Neural progenitor cell (in vitro differentiated cells): ENCODE measurements around the gene CCR7. TPM values are rescaled to one million over a fixed set of nuclear protein-coding genes. Genes with fewer than 3 reads are reported as not detected.

Source experiments
- DNase-seq: peaks from one replicate; pipeline ENCODE4 v3.0.0-alpha.2; 2016; ENCODE audit warnings: low spot score
- H2AFZ ChIP-seq: fragments of 200-600 bp; sonication (generic); replicated peaks from 2 replicates; pipeline ENCODE4 v1.6.1; 2016; ENCODE audit warnings: antibody characterized with exemption
- H3F3A ChIP-seq: fragments of 200-600 bp; sonication (generic); 2 replicates; pipeline ENCODE4 v1.6.1; 2016; ENCODE audit warnings: antibody characterized with exemption, low read depth
- H3K27ac ChIP-seq: fragments of 200-600 bp; sonication (generic); 2 replicates; pipeline ENCODE4 v1.5.1; 2016; ENCODE audit warnings: mild to moderate bottlenecking
- H3K27me3 ChIP-seq: fragments of 200-600 bp; sonication (generic); 2 replicates; pipeline ENCODE4 v1.6.1; 2016; ENCODE audit warnings: mild to moderate bottlenecking, moderate library complexity
- H3K36me3 ChIP-seq: fragments of 200-600 bp; sonication (generic); 2 replicates; pipeline ENCODE4 v1.5.1; 2016
- H3K4me1 ChIP-seq: fragments of 200-600 bp; sonication (generic); 2 replicates; pipeline ENCODE4 v1.6.1; 2016; ENCODE audit warnings: mixed run types
- H3K4me2 ChIP-seq: fragments of 200-600 bp; sonication (generic); 2 replicates; pipeline ENCODE4 v1.6.1; 2016
- H3K4me3 ChIP-seq: fragments of 200-600 bp; sonication (generic); 2 replicates; pipeline ENCODE4 v1.5.1; 2016
- H3K79me2 ChIP-seq: fragments of 200-600 bp; sonication (generic); 2 replicates; pipeline ENCODE4 v1.6.1; 2016; ENCODE audit warnings: low read depth
- H3K9ac ChIP-seq: fragments of 200-600 bp; sonication (generic); 2 replicates; pipeline ENCODE4 v1.6.1; 2016
- H3K9me3 ChIP-seq: fragments of 200-600 bp; sonication (generic); 2 replicates; pipeline ENCODE4 v1.5.1; 2016; ENCODE audit warnings: low read depth
- H4K20me1 ChIP-seq: fragments of 200-600 bp; sonication (generic); 2 replicates; pipeline ENCODE4 v1.6.1; 2016; ENCODE audit warnings: low read depth
- H3K27ac Mint-ChIP-seq: 3 replicates; pipeline ENCODE4 v1.8.0; 2021; ENCODE audit warnings: mixed read lengths
- H3K27me3 Mint-ChIP-seq: 2 replicates; pipeline ENCODE4 v1.8.0; 2022; ENCODE audit warnings: low read depth, mild to moderate bottlenecking, inconsistent platforms, moderate library complexity, mixed read lengths; ENCODE audit not compliant: insufficient read depth
- H3K36me3 Mint-ChIP-seq: 3 replicates; pipeline ENCODE4 v1.8.0; 2021; ENCODE audit warnings: mixed read lengths
- H3K4me1 Mint-ChIP-seq: 3 replicates; pipeline ENCODE4 v1.8.0; 2021; ENCODE audit warnings: mixed read lengths
- H3K4me3 Mint-ChIP-seq: 3 replicates; pipeline ENCODE4 v1.8.0; 2021; ENCODE audit warnings: mild to moderate bottlenecking, moderate library complexity, mixed read lengths
- H3K9me3 Mint-ChIP-seq: 3 replicates; pipeline ENCODE4 v1.8.0; 2020; ENCODE audit warnings: mixed read lengths
- CTCF ChIP-seq: fragments of 200-600 bp; sonication (generic); IDR thresholded peaks from 2 replicates; pipeline ENCODE4 v1.5.1; 2017; ENCODE audit warnings: antibody characterized with exemption, mild to moderate bottlenecking
- EZH2 ChIP-seq: fragments of 200-600 bp; sonication (generic); IDR thresholded peaks from 2 replicates; pipeline ENCODE4 v1.6.1; 2017; ENCODE audit warnings: antibody characterized with exemption, mild to moderate bottlenecking, moderate library complexity
- EZH2phosphoT487 ChIP-seq: fragments of 200-600 bp; sonication (generic); IDR thresholded peaks from 2 replicates; pipeline ENCODE4 v1.6.1; 2017; ENCODE audit warnings: antibody characterized with exemption
- total RNA-seq: library from RNA; depleted of rRNA; stranded (reverse); fragments of >200 nt; gene quantifications from 2 replicates; pipeline ENCODE4 v1.2.3, GENCODE V29; 2015; ENCODE audit warnings: low replicate concordance

The CCR7 gene
- total RNA-seq, 1 donor from 2014 or later: not detected

- H3K79me2 ChIP-seq: no peaks in the 10 kb centered on the region
- H3K27ac Mint-ChIP-seq: peak overlapping the region; percentile 33
- no peak overlapping the region for H3K4me2 ChIP-seq
- H3K36me3 Mint-ChIP-seq: no peaks in the 10 kb centered on the region
- no peaks in the 10 kb centered on the region for H3K27me3 ChIP-seq
- TF ChIP-seq EZH2phosphoT487 (no peak), CTCF (peak; percentile 8)
- no peak overlapping the region for H3K27ac ChIP-seq
- peak overlapping the region; percentile 34 for H2AFZ ChIP-seq
- DNase-seq: no peak
- no peaks in the 10 kb centered on the region for H4K20me1 ChIP-seq
- H3K4me1 ChIP-seq: peaks cover 8% of the 10 kb centered on the region
- peaks cover 3% of the 10 kb centered on the region for H3K9me3 Mint-ChIP-seq
- H3K4me3 Mint-ChIP-seq: no peak overlapping the region
- H3K36me3 ChIP-seq: no peaks in the 10 kb centered on the region
- H3F3A ChIP-seq: no peaks in the 10 kb centered on the region
- H3K4me1 Mint-ChIP-seq: peaks cover 30% of the 10 kb centered on the region
- H3K9ac ChIP-seq: no peak overlapping the region
- H3K27me3 Mint-ChIP-seq: peaks cover under 1% of the 10 kb centered on the region
- H3K4me3 ChIP-seq: no peak overlapping the region
- H3K9me3 ChIP-seq: peaks cover 8% of the 10 kb centered on the region
These were observed 3.2 kb downstream of the CCR7 start for GRCh38 chr17:40561871-40562611.

- H3K27me3 Mint-ChIP-seq: peaks cover 2% of the 10 kb centered on the region
- Histone ChIP-seq H3K4me2 (no peak overlapping the region), H3K27me3 (no peaks in the 10 kb centered on the region), H3K4me3 (no peak overlapping the region), H2AFZ (peak overlapping the region; percentile 34), H3K9ac (no peak overlapping the region), H3K9me3 (peaks cover 2% of the 10 kb centered on the region), H3K36me3 (no peaks in the 10 kb centered on the region), H4K20me1 (no peaks in the 10 kb centered on the region), H3K27ac (no peak overlapping the region), H3F3A (no peaks in the 10 kb centered on the region), H3K4me1 (peaks cover 8% of the 10 kb centered on the region), H3K79me2 (no peaks in the 10 kb centered on the region)
- no peak overlapping the region for H3K27ac Mint-ChIP-seq
- TF ChIP-seq EZH2phosphoT487 (no peak), EZH2 (no peak), CTCF (no peak)
- no peaks in the 10 kb centered on the region for H3K36me3 Mint-ChIP-seq
- H3K9me3 Mint-ChIP-seq: peaks cover 3% of the 10 kb centered on the region
- peaks cover 36% of the 10 kb centered on the region for H3K4me1 Mint-ChIP-seq
- H3K4me3 Mint-ChIP-seq: no peak overlapping the region
- no peak for DNase-seq
These were observed 3.9 kb downstream of the CCR7 start for GRCh38 chr17:40561294-40561870.

- Histone ChIP-seq H3K9ac (no peak overlapping the region), H3K4me1 (peaks cover 8% of the 10 kb centered on the region), H4K20me1 (no peaks in the 10 kb centered on the region), H2AFZ (peak overlapping the region; percentile 81), H3K36me3 (no peaks in the 10 kb centered on the region), H3K79me2 (no peaks in the 10 kb centered on the region), H3F3A (no peaks in the 10 kb centered on the region), H3K27me3 (no peaks in the 10 kb centered on the region), H3K27ac (no peak overlapping the region), H3K9me3 (no peaks in the 10 kb centered on the region), H3K4me3 (no peak overlapping the region), H3K4me2 (no peak overlapping the region)
- TF ChIP-seq EZH2phosphoT487 (no peak), EZH2 (no peak), CTCF (no peak)
- Mint-ChIP-seq H3K4me3 (no peak overlapping the region), H3K27me3 (peaks cover 2% of the 10 kb centered on the region), H3K36me3 (no peaks in the 10 kb centered on the region), H3K9me3 (no peaks in the 10 kb centered on the region), H3K27ac (no peak overlapping the region), H3K4me1 (peaks cover 38% of the 10 kb centered on the region)
- no peak for DNase-seq
These were observed 4.5 kb downstream of the CCR7 start for GRCh38 chr17:40560592-40561293.
